PFSK-1 (cell line): ENCODE data around the gene ALB.

ENCODE experiments used
- FOXP2 ChIP-seq: optimal IDR thresholded peaks from 2 replicates; pipeline ENCODE3; 2011; ENCODE audit warnings: borderline replicate concordance, control low read depth, inconsistent platforms; ENCODE audit not compliant: insufficient read depth; ENCODE audit errors: extremely low read length, extremely low read depth
- POLR2AphosphoS5 ChIP-seq: IDR thresholded peaks from 2 replicates; pipeline ENCODE4 v1.6.1; 2012; ENCODE audit warnings: low read depth, mild to moderate bottlenecking, control low read depth, low read length, moderate library complexity
- REST ChIP-seq, 2 experiments: IDR thresholded peaks; 2 replicates each; pipeline versions ENCODE4 v1.6.1 to v1.8.0; 2011 to 2012; ENCODE audit warnings: low read depth in 2 of 2, low read length in 2 of 2, control low read depth in 1 of 2, inconsistent platforms in 1 of 2, mild to moderate bottlenecking in 1 of 2, moderate library complexity in 1 of 2; ENCODE audit not compliant: insufficient read depth in 1 of 2
- SIN3A ChIP-seq: IDR thresholded peaks from 2 replicates; pipeline ENCODE4 v1.6.1; 2012; ENCODE audit warnings: mild to moderate bottlenecking, low read length, moderate library complexity, borderline replicate concordance; ENCODE audit not compliant: insufficient read depth
- TAF1 ChIP-seq: IDR thresholded peaks from 2 replicates; pipeline ENCODE4 v1.6.1; 2012; ENCODE audit warnings: low read length, control low read depth, borderline replicate concordance; ENCODE audit not compliant: insufficient read depth

- TF ChIP-seq POLR2AphosphoS5 (no peak), SIN3A (no peak), REST (IDR thresholded peaks at IDR 0.05; ENCODE audit: insufficient read depth in 1 of 2, low read depth in 2 of 2, low read length in 2 of 2) (no peak), TAF1 (no peak), FOXP2 (no peak)
These were observed 28.3 kb downstream of the ALB start for GRCh38 chr4:73432169-73433000.
